ENCODE measurements around the gene OR4D2.

Gene OR4D2

DNA sequence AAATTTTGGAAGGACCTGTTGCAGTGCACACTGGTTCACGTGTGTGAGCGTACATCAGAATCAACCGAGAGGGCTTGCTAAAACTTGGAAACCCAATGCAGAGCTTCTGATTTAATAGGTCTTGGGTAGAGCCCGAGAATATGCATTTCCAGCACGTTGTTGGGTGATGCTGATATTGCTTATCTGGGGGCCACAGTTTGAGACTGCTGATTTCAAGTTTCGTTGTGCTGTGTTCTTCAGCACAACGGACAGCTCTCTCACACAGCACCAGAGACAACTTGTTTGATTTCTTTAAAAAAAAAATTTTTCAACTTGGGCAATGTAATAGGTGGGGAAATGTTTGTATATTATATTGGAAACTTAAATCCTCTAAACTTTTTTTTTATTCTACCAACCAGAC, 9.4 kb downstream of the OR4D2 start:
- DNase-seq: peak; percentile 58

DNA sequence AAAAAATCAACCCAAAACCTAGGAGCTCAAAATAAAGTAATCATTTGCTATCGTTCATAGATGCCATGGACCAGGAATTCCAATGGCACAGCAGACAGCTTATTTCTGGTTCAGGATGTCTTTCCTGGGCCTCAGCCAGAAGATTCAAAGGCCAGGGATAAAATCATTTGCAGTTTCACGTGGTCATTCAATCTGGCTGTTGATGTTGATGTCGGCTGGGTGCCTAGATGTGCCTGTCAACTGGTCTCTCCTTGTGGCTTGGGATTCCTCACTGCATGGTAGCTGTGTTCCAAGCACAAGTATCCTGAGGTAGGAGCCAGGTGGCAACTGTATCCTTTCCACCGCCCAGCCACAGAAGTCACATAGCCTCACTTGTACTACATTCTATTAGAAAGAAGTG, 15.0 kb downstream of the OR4D2 start:
- DNase-seq: no peak

DNA sequence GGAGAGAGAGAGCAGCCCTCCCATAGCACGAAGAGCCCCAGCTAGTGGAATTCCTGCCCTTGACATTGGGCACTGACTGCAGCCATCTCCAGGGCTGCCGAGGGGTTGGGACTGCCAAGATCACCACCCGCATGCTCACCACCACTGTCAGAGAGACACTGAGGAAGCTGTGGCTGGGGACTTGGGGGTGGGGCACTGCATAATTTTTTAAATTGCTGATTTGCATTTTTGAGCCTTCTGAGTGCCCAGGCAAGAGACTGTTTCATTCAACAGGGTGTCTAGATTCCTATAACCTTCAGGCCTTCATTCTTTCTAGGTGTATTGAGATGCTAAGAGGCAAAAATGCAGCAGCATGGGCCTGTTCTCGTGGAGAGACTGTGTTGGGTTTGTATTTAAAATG, 16.7 kb downstream of the OR4D2 start:
- no peak for DNase-seq

DNA sequence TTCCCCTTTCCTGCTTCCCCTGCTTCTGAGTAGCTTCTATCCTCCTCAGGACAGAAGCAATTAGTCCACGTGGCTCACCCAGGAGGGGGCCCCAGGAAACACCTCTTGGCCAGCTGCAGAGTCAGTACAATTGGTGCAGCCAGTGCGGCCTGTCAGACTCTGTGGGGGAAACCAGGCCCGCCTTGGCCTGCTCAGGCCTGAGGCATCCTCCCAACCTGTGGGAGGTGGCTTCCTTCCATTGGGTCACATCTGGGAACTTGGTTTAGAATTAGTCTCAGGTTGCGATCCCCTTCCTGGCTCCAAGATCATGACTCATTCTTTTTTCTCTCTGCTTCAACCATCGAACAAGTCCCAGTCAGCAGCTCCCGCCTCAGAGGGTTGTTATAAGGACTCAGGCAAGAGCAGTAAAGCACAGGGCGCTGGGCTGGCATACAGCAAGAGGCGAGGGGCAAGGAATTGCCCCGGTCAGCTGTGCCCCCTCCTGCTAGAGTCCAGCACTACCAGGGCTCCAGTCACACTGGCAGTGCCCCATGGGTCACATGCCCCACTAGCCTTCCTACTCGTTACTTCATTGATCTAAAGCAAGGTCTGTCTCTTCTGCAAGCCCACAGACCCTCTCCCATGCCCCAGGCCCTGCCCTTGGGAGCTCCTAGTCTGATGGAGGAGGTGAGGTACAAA, 17.7 kb downstream of the OR4D2 start:
- DNase-seq: no peak

DNA sequence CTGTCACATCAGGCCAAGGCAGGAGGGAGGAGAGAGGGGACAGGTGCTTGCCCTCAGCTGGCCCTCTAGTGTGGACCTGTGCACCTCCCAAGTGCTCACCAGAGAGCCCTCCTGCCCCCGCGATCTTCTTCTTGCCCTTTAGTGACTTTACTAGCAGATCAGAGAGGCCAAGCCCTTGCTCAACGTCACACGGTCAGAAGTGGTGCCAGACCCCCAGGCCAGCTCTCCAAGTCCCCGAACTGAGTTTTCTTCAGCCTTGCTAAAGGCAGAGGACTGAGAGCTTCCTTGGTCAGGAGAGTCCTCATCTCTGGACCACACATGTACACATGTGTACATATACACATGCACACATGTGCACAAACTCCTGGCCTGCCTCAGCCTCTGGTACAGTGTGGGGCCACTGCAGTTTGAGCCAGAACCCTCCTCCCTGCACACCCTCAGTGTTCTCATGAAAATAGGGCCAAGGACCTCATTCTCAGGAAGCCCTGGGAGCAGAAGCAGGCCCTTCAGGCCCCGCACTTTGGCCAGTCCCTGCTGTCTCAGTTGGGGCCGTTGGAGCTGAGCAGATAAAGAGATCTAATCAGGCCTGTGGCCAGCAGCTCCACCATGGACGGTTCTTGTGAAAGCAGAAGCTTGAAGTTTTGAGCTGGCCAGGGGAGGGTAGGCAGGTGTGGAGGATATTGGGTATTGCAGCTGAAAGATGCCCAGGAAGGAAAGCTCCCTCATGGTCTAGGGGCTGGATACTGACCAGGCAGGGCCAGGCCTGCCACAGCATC, 18.4 kb downstream of the OR4D2 start:
- DNase-seq: peak; percentile 46

DNA sequence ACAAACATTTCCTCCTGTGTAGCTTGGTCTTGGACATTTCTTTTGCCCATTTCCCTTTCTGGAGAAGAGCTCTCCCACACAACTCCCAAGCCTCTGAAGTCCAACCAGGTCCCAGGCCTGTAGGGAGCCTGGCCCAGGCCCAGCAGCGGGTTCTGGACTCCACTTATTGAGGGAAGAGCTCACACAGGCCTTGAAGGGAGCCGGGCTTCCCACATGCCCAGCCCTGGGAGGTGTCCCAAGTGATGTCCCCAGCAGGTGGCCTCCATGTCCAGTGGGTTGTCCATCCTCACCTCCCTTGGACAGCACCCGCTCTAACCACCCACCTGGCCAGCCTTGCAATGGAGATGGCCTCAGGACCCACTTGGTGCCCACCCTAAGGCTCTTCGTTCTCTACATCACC, 19.8 kb downstream of the OR4D2 start:
- no peak for DNase-seq

DNA sequence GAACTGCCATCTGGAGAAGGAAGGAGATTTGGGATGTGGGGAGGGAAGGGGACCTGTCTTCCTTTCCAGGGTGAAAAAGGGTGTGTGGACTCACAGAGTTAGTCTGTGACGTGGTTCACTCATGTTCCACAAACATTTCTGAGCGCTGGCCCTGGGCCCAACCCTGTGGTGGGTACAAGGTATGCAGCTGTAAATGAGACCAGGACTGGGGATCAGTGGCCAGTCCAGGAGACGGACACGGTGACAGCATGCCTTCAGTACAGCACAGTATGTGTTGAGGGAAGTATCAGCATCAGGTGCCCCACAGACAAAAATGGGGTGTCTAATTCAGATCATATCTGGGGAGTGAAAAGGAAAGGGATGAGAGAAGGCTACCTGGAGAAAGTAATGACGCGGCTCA, 20.3 kb downstream of the OR4D2 start:
- DNase-seq: no peak

DNA sequence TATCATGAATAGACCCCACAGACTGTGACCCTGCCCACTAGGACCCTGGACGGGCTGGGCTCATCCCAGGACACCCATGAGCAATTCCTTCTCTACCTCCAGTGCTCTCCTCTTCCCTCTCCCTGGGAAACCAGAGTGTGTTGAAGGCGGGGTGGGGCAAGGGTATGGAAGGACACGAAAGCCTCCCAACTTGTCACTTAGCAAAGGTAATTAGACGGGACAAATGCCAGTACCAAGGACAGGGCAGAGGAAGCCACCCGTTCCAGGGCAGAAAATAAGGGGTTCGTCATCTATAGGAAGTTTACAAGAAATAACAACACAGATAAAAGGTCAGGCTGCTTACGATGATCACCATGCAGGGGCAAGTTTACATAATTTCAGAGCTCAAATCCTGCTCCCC, 20.9 kb downstream of the OR4D2 start:
- DNase-seq: no peak

DNA sequence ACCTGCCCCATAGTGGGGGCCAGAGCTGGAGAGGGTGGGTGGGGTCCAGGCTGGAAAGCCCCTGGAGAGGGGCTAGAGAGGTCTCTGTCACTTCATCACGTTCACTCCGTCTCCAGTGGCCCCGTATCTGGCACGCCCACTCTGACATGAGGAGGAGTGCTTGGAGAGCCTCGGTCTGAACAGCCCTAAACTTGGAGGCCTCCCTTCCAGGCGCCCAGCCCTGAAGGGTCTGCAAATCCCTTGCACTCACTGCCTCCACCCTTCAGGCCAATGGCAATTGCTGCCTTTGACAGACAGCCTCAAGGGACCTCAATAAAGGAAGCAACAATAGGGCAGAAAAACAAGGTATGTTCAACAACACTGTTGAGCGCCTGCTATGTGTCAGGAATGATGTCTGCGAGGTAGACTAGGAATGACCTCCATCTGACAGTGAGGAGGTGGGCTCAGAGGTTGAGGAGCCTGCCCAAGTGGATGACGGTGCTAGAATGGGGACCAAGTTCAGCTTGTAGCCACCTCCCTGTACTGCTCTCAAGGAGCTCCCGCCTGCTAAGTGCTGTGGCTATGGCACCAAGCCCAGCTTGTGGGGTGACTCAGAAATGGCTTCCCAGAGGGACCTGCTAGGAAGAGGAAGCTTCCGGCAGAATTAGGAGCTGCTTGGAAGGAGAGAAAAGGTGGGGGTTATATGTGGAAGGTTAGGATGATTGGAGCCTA, 22.8 kb downstream of the OR4D2 start:
- peak; percentile 74 for DNase-seq

DNA sequence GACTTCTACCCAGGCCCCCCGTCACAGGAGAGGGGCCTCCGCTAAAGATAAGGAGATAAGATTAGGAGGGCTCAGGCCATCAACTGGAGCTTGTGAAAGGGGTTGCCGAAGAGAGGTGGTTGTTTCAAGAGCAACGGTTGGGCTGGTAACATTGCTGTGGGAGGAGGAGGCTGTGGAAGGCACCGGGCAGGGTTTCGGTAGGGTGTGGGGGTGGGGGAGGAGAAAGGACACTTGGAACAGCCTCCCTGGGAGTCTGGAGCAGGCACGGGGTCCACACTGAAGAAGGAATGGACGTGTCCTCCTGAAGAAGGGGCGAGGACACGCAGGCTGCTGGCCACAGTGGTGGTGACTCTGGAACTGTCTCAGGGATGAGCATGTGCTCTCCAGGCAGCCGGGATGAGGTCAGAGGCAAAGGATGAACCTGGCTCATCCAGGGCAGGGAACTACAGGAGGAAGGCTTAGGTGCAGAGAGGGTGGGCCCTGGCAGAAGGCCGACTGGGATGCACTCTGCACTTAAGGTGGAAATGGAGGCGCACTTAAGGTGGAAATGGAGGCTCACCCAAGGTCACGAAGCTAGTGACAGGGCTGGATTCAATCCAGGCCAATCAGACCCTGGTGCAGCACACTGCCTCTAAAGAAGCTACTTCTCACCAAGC, 24.6 kb downstream of the OR4D2 start:
- DNase-seq: no peak

DNA sequence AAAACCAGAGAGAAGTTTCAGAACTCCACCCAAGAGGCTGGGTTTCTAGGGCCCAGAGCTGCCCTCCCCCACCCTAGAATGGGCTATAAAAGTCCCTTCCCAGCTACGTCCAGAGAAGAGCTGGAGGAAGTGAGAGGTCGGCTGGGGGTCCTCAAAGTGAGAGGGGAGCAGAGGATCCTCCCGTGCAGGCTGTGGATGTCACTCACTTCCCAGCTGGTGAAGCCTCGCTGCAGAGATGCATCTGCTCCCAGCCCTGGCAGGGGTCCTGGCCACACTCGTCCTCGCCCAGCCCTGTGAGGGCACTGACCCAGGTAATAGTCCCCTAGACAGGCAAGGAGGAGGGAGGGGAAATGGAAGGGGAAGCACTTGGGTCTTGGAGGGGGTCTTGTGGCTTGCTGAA, 25.8 kb downstream of the OR4D2 start, which contains the start of gene EPX:
Gene EPX, plus strand, starts transcription at position 115 of the 400 bp plus-strand sequence. Its CDS starts 121 bp downstream, at position 236.
- no peak for DNase-seq

DNA sequence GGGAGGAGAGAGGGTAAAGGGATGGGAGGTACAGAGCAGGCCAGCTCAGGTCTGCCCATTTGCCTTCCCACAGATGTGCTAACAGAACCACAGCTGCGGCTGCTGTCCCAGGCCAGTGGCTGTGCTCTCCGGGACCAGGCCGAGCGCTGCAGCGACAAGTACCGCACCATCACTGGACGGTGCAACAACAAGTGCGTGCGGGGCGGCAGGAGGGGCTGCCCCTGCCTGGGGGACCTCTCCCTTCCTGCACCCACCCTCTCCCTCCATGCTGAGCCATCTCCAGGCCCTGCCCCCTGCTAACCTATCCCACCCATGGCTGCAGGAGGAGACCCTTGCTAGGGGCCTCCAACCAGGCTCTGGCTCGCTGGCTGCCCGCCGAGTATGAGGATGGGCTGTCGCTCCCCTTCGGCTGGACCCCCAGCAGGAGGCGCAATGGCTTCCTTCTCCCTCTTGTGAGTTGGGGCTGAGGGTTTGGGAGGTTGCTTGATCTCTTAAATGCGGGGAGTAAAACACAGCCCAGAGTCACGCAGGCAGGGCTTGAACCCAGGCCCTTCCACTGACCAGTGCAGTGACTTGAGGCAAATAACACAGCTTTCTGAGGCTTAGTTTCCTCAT, 27.0 kb downstream of the OR4D2 start:
- DNase-seq: no peak

DNA sequence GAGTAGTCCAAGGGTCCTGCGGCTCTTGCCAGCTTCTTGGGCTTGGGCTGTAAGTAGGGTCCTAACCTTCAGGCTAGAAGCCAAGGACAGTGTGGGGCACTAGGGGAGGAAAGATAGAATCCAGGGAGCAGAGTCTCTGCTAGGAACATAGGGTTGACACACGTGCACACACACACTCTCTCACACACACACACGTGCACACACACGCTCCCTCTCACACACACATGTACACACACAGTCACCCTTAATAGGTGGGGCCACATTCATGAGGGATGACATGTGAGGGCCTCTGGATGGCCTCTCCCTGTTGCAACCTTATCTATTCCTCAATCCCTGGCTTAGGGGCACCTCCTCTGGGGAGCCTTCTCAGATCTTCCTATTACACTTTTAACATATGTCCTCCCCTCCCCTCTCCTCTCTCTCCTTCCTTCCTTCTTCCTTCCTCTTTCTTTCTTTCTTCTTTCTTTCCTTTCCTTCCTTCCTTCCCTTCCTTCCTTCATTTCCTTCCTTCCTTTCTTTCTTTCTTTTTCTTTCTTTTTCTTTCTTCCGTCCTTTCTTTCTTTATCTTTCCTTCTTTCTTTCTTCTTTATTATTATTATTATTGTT, 28.8 kb downstream of the OR4D2 start:
- peak; percentile 47 for DNase-seq

DNA sequence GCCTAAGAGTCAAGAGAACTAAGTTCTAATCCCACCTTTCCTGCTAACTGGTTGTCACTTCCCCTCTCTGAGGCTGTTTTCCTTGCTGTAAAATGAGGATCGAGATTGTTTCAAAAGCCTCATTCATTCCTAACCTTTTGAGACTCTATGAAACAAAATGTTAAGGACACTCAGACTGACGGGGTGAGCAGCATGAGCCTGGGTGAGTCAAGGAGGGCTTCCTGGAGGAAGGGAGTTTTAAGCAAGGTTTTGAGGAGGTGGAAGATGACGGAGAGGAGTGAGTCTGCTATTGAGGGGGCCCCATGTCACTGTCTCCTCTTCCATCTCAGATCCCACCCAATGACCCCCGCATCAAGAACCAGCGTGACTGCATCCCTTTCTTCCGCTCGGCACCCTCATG, 29.8 kb downstream of the OR4D2 start:
- no peak for DNase-seq

DNA sequence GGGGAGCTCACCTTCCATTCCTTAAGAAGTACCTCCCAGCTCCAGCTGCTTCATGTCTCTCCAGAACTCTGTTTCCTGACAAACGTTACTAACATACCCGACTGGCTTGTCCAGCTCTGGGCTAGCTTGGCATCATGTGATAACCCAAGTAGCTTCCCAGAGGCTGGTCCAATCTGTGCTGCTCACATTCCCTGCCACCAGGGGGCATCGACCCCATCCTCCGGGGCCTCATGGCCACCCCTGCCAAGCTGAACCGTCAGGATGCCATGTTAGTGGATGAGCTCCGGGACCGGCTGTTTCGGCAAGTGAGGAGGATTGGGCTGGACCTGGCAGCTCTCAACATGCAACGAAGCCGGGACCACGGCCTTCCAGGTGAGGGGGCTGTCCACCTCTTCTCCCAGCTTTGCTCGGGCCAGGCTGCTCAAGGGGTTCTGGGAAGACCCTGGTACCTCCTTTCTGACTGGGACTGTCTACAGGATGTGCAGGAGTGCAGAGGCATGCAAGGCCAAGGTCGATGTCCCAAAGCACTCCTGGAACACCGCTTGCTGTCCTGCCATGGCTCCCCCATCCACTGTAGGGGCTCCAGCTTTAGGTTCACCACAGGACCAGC, 33.3 kb downstream of the OR4D2 start:
- peak; percentile 70 for DNase-seq

DNA sequence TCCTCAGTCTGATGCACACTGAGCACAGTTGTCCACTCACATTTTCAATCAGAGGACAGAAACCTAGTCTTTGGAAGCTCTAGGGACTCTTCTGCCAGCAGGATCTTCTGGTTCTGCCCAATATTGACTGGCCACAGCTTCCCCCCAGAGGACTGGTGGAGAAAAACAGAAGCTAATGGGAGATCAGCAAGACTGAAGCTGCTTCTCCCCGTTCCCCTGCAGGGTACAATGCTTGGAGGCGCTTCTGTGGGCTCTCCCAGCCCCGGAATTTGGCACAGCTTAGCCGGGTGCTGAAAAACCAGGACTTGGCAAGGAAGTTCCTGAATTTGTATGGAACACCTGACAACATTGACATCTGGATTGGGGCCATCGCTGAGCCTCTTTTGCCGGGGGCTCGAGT, 36.1 kb downstream of the OR4D2 start:
- DNase-seq: no peak

DNA sequence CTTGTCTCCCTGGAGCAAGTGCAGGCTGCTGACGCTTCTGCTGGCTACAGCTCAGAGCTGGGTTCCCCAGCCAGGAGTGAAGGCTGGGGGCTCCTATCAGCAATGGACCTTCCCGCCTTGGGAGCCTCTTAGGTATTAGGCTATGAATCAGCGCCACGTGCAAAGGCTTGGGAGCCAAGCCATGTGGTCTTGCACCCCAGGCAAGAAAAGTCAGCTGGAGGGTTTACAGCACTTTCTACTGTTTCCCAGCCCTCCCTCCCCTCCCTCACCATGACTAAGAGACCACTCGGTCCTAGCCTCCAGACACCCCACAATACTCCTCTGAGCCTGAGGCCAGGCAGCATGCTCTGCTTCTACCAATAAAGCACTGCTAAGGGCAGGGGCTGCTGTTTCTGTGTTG, 38.0 kb downstream of the OR4D2 start:
- no peak for DNase-seq

DNA sequence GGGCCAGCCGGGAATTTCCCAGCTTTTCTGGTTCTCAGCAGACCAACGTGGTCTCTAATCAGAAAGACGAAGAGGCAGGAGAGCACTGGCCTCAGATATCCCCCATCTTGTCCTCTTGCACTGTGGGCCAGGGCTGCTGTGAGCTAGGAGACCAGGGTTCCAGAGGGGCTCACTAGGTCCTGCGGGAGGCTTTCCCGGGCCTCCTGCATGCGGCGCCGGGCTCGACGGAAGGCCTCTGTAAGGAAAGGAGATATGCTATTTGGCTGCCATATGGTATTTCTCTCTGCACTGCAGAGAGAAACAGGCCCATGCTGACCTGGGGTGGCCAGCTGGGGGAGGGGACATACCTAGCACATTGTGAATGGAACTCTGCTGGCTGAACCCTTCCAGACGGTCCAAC, 39.2 kb downstream of the OR4D2 start:
- no peak for DNase-seq

DNA sequence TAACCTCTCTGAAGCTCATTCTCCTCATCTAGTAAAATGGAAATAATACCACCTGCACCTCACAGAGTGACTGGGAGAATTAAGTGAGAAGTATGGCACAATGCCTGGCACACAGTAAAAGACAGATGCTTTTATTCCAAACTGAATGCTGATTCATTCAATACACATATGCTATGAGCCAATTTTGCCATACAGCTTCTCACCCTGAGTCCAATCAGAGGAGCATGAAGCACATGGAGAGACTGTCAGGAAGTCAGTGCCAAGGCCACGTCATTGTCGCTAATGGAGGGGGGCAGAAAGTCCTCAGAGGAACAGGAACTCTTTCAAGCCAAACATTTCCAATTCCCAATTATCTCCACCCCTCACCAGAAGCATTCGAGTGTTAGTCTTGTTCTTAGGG, 40.7 kb downstream of the OR4D2 start:
- no peak for DNase-seq

DNA sequence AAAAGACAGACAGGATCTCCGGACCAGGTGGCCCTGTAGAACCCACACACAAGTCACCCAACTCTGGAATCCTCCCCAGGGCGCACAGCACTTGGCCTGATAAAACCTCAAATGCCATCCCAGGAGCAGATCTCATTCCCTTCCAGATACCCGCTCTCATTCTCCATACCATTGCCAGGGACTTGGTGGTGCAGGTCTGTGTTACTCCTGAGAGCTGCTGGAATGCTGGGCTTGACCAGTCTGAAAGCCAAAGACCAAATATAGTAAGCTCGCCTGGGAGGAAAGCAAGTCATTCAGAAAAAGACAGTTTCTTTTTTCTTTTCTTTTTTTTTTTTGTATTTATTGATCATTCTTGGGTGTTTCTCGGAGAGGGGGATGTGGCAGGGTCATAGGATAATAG, 41.6 kb downstream of the OR4D2 start:
- DNase-seq: no peak

DNA sequence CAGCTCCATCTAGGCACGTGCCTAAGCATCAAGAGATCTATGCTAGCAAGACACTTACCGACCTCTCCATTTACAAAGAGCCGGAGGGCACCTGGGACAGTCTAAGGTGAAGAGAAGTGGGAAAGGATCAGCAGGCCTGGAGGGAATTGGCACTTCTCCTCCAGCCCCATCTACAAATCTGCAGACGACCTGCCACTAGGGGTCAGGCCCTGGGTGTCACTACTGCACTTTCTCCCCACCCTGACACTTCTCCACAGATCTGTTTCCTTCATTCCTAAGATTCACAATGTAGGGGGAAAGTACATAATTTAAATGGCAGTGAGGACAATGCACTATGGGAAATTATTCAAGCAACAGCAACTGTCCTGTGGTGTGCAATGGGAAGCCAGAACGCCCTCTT, 44.1 kb downstream of the OR4D2 start:
- no peak for DNase-seq

DNA sequence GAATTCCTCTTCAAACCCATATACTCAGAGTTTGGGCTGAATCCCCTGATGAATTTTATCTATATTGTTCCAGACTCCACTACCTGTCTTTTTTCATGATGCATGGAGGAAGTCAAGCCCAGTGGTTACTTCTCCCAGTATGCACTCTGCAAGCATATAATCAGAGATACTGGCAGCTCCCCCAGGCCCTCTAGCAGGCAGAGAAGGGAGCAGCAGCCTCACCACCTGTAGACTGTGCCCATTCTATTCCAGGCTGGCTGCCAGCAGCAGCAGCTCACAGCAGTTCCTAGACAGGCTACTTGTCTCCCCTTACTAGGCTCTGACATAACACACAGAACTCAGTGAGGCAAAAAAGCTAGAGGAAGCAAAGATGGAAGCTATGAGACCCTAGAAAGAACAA, 48.9 kb downstream of the OR4D2 start:
- peak; percentile 75 for DNase-seq
